ENCODE measurements around the gene KLHL36. TPM values are rescaled to one million over a fixed set of nuclear protein-coding genes. Genes with fewer than 3 reads are reported as not detected.

KLHL36 gene
- total RNA-seq, 1 donor from 2014 or later: 26.2 TPM

DNA sequence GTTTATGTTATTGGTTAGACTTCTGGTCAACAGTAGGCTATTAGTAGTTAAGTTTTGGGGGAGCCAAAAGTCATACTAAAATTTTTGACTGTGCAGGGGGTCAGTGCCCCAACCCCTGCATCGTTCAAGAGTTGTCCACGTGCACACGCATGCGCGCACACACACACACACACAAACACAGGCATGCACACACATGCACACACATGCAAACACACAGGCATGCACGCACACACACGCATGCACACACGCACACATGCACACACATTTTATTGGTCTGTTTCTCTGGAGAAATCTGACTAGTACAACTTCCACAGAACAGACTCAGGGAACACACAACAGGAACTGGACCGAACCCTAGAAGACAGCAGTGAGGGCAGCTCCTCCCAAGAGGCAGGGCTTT is 27.1 kb downstream of the KLHL36 start:
- no peak for TF ChIP-seq CTCF (conservative IDR thresholded peaks at IDR 0.05)
- no peak overlapping the region for H3K4me3 Mint-ChIP-seq
- H3K36me3 Mint-ChIP-seq (ENCODE audit: low read depth): no peaks in the 10 kb centered on the region
- H3K27ac Mint-ChIP-seq (ENCODE audit: unreplicated experiment): no peak overlapping the region
- no peaks in the 10 kb centered on the region for H3K9me3 Mint-ChIP-seq
- H3K27me3 Mint-ChIP-seq (ENCODE audit: low read depth): peaks cover 6% of the 10 kb centered on the region
- no peak for DNase-seq (ENCODE audit: low read depth, low spot score)
- peaks cover 8% of the 10 kb centered on the region for H3K4me1 Mint-ChIP-seq

GRCh38 chr16:84675884-84676283 is 27.6 kb downstream of the KLHL36 start:
- TF ChIP-seq CTCF (conservative IDR thresholded peaks at IDR 0.05): no peak
- Mint-ChIP-seq H3K27me3 (ENCODE audit: low read depth) (peaks cover 9% of the 10 kb centered on the region), H3K36me3 (ENCODE audit: low read depth) (no peaks in the 10 kb centered on the region), H3K9me3 (no peaks in the 10 kb centered on the region), H3K4me1 (peaks cover 8% of the 10 kb centered on the region), H3K4me3 (no peak overlapping the region), H3K27ac (ENCODE audit: unreplicated experiment) (no peak overlapping the region)
- no peak for DNase-seq (ENCODE audit: low read depth, low spot score)

- Mint-ChIP-seq H3K27me3 (ENCODE audit: low read depth) (peaks cover 11% of the 10 kb centered on the region), H3K9me3 (no peaks in the 10 kb centered on the region), H3K4me3 (no peak overlapping the region), H3K4me1 (peaks cover 6% of the 10 kb centered on the region), H3K27ac (ENCODE audit: unreplicated experiment) (no peak overlapping the region), H3K36me3 (ENCODE audit: low read depth) (no peaks in the 10 kb centered on the region)
- no peak for TF ChIP-seq CTCF (conservative IDR thresholded peaks at IDR 0.05)
- DNase-seq (ENCODE audit: low read depth, low spot score): no peak
Observed at GRCh38 chr16:84677017-84677803, 28.9 kb downstream of the KLHL36 start.

GRCh38 chr16:84677849-84678248 is 29.5 kb downstream of the KLHL36 start:
- Mint-ChIP-seq H3K36me3 (ENCODE audit: low read depth) (no peaks in the 10 kb centered on the region), H3K4me3 (no peak overlapping the region), H3K27ac (ENCODE audit: unreplicated experiment) (no peak overlapping the region), H3K4me1 (peaks cover 3% of the 10 kb centered on the region), H3K9me3 (no peaks in the 10 kb centered on the region), H3K27me3 (ENCODE audit: low read depth) (peaks cover 11% of the 10 kb centered on the region)
- no peak for TF ChIP-seq CTCF (conservative IDR thresholded peaks at IDR 0.05)
- no peak for DNase-seq (ENCODE audit: low read depth, low spot score)

DNA sequence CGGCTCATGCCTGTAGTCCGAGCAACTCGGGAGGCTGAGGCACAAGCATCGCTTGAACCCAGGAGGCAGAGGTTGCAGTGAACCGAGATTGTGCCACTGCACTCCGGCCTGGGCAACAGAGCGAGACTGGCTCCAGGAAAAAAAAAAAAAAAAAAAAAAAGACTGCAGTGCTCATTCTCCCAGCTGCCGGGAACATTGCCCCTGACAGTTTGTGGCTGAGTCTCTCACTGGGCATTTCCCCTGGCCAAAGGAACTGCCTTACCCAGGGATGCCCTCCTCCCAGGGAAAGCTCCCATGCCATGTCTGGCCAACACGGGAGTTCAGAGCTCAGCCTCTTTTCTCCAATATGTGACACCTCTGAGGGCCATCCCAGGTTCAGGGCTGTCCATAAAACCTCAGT is 30.2 kb downstream of the KLHL36 start:
- no peak overlapping the region for H3K27ac Mint-ChIP-seq (ENCODE audit: unreplicated experiment)
- peaks cover 12% of the 10 kb centered on the region for H3K27me3 Mint-ChIP-seq (ENCODE audit: low read depth)
- no peak for DNase-seq (ENCODE audit: low read depth, low spot score)
- no peak for TF ChIP-seq CTCF (conservative IDR thresholded peaks at IDR 0.05)
- no peaks in the 10 kb centered on the region for H3K9me3 Mint-ChIP-seq
- no peaks in the 10 kb centered on the region for H3K36me3 Mint-ChIP-seq (ENCODE audit: low read depth)
- no peak overlapping the region for H3K4me3 Mint-ChIP-seq
- peaks cover 3% of the 10 kb centered on the region for H3K4me1 Mint-ChIP-seq

Measured in neural crest cell (in vitro differentiated cells).